Measurements from ENCODE around the gene SMAD5. TPM values are rescaled to one million over a fixed set of nuclear protein-coding genes. Genes with fewer than 3 reads are reported as not detected.

The SMAD5 gene
- total RNA-seq, 1 donor from 2014 or later = 29.7 TPM

DNA sequence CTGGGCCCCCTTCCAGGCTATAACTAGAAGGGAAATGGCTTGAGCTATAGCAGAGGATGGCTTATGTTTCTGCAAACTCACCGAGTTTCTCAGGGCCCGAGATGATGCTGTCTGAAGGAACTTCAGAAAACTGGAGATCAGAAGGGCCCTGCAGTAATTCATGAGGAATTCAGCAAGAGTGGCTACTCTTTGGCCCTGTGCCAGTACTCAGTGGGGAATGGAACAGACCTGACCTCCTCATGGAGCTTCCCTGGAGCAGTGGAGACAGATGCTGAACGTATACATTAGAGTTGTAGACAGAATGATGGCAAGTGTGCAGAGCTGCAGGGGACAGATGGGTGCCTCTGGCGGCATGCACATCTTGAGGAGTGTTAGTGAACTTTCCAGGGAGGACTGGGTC lies 77.6 kb downstream of the SMAD5 start:
- FAIRE-seq (peak; percentile 50), DNase-seq (ENCODE audit: low read depth) (no peak)
- Histone ChIP-seq H3K27me3 (ENCODE audit: control insufficient read depth, insufficient read depth, low read length) (peaks cover 3% of the 10 kb centered on the region), H3K36me3 (ENCODE audit: control insufficient read depth, insufficient read depth, low read length) (no peaks in the 10 kb centered on the region), H3K4me3 (ENCODE audit: low read depth, low read length) (no peak overlapping the region)
- TF ChIP-seq, protein P1, sequence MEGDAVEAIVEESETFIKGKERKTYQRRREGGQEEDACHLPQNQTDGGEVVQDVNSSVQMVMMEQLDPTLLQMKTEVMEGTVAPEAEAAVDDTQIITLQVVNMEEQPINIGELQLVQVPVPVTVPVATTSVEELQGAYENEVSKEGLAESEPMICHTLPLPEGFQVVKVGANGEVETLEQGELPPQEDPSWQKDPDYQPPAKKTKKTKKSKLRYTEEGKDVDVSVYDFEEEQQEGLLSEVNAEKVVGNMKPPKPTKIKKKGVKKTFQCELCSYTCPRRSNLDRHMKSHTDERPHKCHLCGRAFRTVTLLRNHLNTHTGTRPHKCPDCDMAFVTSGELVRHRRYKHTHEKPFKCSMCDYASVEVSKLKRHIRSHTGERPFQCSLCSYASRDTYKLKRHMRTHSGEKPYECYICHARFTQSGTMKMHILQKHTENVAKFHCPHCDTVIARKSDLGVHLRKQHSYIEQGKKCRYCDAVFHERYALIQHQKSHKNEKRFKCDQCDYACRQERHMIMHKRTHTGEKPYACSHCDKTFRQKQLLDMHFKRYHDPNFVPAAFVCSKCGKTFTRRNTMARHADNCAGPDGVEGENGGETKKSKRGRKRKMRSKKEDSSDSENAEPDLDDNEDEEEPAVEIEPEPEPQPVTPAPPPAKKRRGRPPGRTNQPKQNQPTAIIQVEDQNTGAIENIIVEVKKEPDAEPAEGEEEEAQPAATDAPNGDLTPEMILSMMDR (IDR thresholded peaks at IDR 0.05; ENCODE audit: insufficient read depth, low read length, severe bottlenecking) = no peak

- FAIRE-seq (no peak), DNase-seq (ENCODE audit: low read depth) (no peak)
- Histone ChIP-seq H3K4me3 (ENCODE audit: low read depth, low read length) (no peak overlapping the region), H3K36me3 (ENCODE audit: control insufficient read depth, insufficient read depth, low read length) (no peaks in the 10 kb centered on the region), H3K27me3 (ENCODE audit: control insufficient read depth, insufficient read depth, low read length) (peaks cover 3% of the 10 kb centered on the region)
- TF ChIP-seq, protein P1 (IDR thresholded peaks at IDR 0.05; ENCODE audit: insufficient read depth, low read length, severe bottlenecking) = no peak
Measured at GRCh38 chr5:136211282-136212040, 78.8 kb downstream of the SMAD5 start.

GRCh38 chr5:136212252-136212721 lies 79.6 kb downstream of the SMAD5 start:
- DNase-seq (ENCODE audit: low read depth) (peak; percentile 42), FAIRE-seq (peak; percentile 87)
- no peak overlapping the region for H3K4me3 ChIP-seq (ENCODE audit: low read depth, low read length)
- H3K36me3 ChIP-seq (ENCODE audit: control insufficient read depth, insufficient read depth, low read length) = no peaks in the 10 kb centered on the region
- TF ChIP-seq, protein P1 (IDR thresholded peaks at IDR 0.05; ENCODE audit: insufficient read depth, low read length, severe bottlenecking) = peak; percentile 93
- H3K27me3 ChIP-seq (ENCODE audit: control insufficient read depth, insufficient read depth, low read length) = peaks cover 3% of the 10 kb centered on the region

DNA sequence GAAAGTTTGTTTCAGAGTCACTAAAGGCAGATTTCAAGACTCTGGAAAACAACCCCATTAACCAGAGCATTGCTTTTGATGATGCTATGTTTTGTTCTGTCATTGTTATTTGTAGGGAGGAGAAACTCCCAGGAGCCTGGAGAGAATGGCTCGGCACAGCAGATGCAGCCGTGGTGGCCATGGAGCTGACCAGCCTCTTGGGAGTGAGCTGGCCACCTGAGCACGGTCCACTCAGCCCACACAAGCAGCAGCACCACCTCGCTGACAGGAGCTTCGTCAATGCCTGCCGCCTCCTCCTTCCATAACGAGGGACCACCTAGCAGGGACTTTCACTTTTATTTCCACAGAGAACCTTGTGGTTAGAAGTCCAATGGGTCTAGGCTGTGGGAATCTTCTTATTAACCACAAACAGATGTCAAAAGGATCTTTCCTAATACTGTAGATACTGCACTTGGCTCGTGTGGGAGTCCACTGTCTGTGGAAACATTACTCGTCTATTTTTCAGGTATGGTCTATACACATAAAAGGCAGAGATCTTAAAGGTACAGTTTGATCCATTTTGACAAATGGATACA lies 81.4 kb downstream of the SMAD5 start:
- H3K27me3 ChIP-seq (ENCODE audit: control insufficient read depth, insufficient read depth, low read length) = peaks cover 3% of the 10 kb centered on the region
- TF ChIP-seq, protein P1 (IDR thresholded peaks at IDR 0.05; ENCODE audit: insufficient read depth, low read length, severe bottlenecking) = no peak
- no peaks in the 10 kb centered on the region for H3K36me3 ChIP-seq (ENCODE audit: control insufficient read depth, insufficient read depth, low read length)
- H3K4me3 ChIP-seq (ENCODE audit: low read depth, low read length) = no peak overlapping the region
- no peak for DNase-seq (ENCODE audit: low read depth)
- no peak for FAIRE-seq

GRCh38 chr5:136215812-136216211 lies 83.2 kb downstream of the SMAD5 start:
- FAIRE-seq (no peak), DNase-seq (ENCODE audit: low read depth) (no peak)
- Histone ChIP-seq H3K4me3 (ENCODE audit: low read depth, low read length) (no peak overlapping the region), H3K36me3 (ENCODE audit: control insufficient read depth, insufficient read depth, low read length) (no peaks in the 10 kb centered on the region), H3K27me3 (ENCODE audit: control insufficient read depth, insufficient read depth, low read length) (peaks cover 2% of the 10 kb centered on the region)
- TF ChIP-seq, protein P1 (IDR thresholded peaks at IDR 0.05; ENCODE audit: insufficient read depth, low read length, severe bottlenecking) = no peak

Measured in bronchial epithelial cell (primary cell).